ENCODE data around the gene ABHD17A. TPM values are rescaled to one million over a fixed set of nuclear protein-coding genes. Genes with fewer than 3 reads are reported as not detected.

ABHD17A gene
- polyA plus RNA-seq, 1 experiment: 48.8 TPM

DNA sequence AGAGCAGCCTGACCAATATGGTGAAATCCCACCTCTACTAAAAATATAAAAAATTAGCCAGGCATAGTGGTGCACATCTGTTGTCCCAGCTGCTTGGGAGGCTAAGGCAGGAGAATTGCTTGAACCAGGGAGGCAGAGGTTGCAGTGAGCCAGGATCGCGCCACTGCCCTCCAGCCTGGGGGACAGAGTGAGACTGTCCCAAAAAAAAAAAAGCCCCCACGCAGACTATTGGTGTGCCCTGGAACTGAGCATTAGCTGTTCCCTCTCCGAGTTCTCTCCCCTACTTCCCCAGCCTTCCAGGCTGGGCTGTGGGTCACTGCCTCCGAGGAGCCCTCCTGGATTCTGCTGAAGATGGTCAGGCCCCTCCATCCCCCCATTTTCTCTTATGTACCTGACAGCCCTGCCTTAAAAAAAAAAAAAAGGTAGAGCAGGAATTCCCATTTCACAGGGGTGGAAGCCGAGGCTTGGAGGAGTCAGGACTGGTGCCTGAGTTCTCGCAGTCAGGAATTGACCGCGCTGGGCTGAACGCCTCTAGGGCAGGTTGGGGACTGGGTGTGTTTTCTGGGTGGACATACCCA, 21.8 kb upstream of the ABHD17A start:
- no peak for DNase-seq (ENCODE audit: low read depth)
- Histone ChIP-seq H3K27me3 (ENCODE audit: control insufficient read depth, insufficient read depth, low read length) (no peaks in the 10 kb centered on the region), H3K4me3 (ENCODE audit: low read depth, low read length) (no peak overlapping the region), H3K36me3 (ENCODE audit: control insufficient read depth, insufficient read depth, low read length) (peaks cover 3% of the 10 kb centered on the region)
- TF ChIP-seq, protein P1, sequence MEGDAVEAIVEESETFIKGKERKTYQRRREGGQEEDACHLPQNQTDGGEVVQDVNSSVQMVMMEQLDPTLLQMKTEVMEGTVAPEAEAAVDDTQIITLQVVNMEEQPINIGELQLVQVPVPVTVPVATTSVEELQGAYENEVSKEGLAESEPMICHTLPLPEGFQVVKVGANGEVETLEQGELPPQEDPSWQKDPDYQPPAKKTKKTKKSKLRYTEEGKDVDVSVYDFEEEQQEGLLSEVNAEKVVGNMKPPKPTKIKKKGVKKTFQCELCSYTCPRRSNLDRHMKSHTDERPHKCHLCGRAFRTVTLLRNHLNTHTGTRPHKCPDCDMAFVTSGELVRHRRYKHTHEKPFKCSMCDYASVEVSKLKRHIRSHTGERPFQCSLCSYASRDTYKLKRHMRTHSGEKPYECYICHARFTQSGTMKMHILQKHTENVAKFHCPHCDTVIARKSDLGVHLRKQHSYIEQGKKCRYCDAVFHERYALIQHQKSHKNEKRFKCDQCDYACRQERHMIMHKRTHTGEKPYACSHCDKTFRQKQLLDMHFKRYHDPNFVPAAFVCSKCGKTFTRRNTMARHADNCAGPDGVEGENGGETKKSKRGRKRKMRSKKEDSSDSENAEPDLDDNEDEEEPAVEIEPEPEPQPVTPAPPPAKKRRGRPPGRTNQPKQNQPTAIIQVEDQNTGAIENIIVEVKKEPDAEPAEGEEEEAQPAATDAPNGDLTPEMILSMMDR (IDR thresholded peaks at IDR 0.05; ENCODE audit: insufficient read depth, low read depth, low read length): no peak
- POLR2A ChIA-PET: no interaction called here
- CTCF ChIA-PET: interaction anchor here (0.7 kb wide), 1 partner anchor 226 kb away, joined by 4 read pairs; no protein-coding TSS in a partner anchor

DNA sequence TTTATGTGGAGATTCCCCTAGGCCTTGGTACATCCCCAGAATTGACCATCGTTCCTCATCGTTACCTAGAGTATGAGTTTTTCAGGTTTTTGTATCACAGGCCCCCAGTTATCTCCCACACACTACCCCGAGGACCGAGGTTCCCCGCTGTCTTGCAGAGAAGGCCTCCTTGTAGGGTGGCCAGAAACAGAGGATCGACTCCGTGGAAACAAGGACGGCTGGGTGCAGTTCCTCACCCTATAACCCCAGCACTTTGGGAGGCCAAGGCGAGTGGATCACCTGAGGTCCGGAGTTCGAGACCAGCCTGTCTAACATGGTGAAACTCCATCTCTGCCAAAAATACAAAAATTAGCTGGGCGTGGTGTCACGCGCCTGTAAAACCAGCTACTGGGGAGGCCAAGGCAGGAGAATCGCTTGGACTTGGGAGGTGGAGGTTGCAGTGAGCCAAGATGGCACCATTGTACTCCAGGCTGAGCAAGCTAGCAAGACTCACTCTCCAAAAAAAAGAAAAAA, 20.6 kb upstream of the ABHD17A start:
- DNase-seq (ENCODE audit: low read depth): no peak
- CTCF ChIA-PET: interaction anchor here (0.6 to 1.2 kb wide), 3 partner anchors 19 to 227 kb away, joined by 3 to 4 read pairs (median 4); no protein-coding TSS in a partner anchor
- POLR2A ChIA-PET: no interaction called here
- no peaks in the 10 kb centered on the region for H3K27me3 ChIP-seq (ENCODE audit: control insufficient read depth, insufficient read depth, low read length)
- H3K4me3 ChIP-seq (ENCODE audit: low read depth, low read length): peak overlapping the region; percentile 66
- H3K36me3 ChIP-seq (ENCODE audit: control insufficient read depth, insufficient read depth, low read length): no peaks in the 10 kb centered on the region
- TF ChIP-seq, protein P1 (IDR thresholded peaks at IDR 0.05; ENCODE audit: insufficient read depth, low read depth, low read length): no peak

DNA sequence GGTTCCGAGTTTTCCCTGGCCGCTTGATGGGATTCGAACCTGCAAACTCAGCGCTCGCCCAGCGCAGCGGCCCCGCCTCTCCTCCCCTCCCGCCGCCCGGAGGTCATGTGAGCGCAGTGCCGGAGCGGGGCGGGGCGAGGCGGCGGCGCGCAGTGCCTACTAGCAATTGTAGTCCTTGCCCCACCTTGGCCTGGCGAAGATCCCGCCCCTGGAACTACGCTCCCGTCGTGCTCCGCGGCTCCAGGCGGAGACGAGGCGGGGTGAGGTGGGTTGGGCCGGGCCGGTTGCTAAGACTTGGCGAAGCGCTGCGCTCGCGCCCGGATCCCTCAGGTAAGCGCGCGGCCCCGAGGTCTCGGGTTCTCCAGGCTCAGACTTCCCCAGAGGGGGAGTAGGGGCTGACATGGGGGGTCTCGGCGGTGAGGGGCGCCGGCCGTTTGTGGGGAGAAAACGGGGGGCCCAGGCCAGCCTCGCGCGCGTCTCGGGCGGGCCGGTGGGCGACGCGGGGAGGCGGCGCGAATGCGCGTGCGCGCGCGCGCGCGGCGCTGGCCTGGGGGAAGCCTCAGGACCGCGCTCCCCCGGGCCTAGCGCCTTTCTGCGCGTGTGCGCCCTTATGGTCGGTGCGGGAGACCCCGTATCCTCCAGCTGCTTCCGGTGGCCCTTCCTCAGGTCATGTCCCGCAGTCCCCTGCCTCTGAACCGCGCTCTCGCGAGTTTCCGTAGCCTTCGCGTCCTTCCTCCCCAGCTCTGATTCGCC, 20.0 kb upstream of the ABHD17A start, which contains the start of the genes ADAT3 and SCAMP4:
Gene ADAT3, plus strand, starts transcription at position 290 of the 753 bp plus-strand sequence. CDS start 6,649 bp downstream, outside the sequence.
Gene SCAMP4, plus strand, starts transcription at position 290 of the 753 bp plus-strand sequence. CDS start 9,621 bp downstream, outside the sequence.
- CTCF ChIA-PET: interaction anchor here (0.6 to 1.2 kb wide), 2 partner anchors 20 to 40 kb away, joined by 3 to 4 read pairs; no protein-coding TSS in a partner anchor
- Histone ChIP-seq H3K36me3 (ENCODE audit: control insufficient read depth, insufficient read depth, low read length) (no peaks in the 10 kb centered on the region), H3K27me3 (ENCODE audit: control insufficient read depth, insufficient read depth, low read length) (no peaks in the 10 kb centered on the region), H3K4me3 (ENCODE audit: low read depth, low read length) (peak within 1 kb of the TSS; percentile 66)
- TF ChIP-seq, protein P1 (IDR thresholded peaks at IDR 0.05; ENCODE audit: insufficient read depth, low read depth, low read length): no peak
- POLR2A ChIA-PET: no interaction called here
- DNase-seq (ENCODE audit: low read depth): peak; percentile 92

DNA sequence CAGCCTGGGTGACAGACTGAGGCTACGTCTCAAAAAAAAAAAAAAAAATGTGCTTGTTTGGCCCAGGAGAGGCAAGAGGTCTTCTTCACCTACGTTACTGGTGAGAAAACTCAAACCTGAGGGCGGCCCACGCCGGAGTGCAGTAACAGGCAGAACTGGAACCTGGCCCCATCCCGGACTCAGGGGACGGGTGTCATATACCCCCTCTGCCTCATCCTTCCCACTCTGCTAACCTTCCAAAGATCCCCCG, 19.5 kb upstream of the ABHD17A start:
- TF ChIP-seq, protein P1 (IDR thresholded peaks at IDR 0.05; ENCODE audit: insufficient read depth, low read depth, low read length): no peak
- Histone ChIP-seq H3K27me3 (ENCODE audit: control insufficient read depth, insufficient read depth, low read length) (no peaks in the 10 kb centered on the region), H3K36me3 (ENCODE audit: control insufficient read depth, insufficient read depth, low read length) (no peaks in the 10 kb centered on the region), H3K4me3 (ENCODE audit: low read depth, low read length) (no peak overlapping the region)
- no peak for DNase-seq (ENCODE audit: low read depth)
- ChIA-PET CTCF (interaction anchor here (1.1 kb wide), 1 partner anchor 40 kb away, joined by 3 read pairs; no protein-coding TSS in a partner anchor), POLR2A (no interaction called here)

DNA sequence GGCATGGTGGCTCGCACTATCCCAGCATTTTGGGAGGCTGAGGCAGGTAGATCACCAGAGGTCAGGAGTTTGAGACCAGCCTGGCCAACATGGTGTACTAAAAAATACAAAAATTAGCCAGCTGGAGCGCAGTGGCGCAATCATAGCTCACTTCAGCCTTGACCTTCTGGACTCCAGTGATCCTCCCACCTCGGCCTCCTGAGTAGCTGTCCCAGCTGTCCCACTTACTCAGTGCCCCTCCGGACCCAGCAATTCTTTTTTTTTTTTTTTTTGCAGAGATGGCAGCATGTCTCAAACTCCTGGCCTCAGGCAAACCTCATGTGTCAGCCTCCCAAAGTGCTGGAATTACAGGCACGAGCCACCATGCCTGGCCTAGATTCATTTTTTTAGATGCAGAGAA, 17.6 kb upstream of the ABHD17A start:
- TF ChIP-seq, protein P1 (IDR thresholded peaks at IDR 0.05; ENCODE audit: insufficient read depth, low read depth, low read length): no peak
- ChIA-PET POLR2A (no interaction called here), CTCF (interaction anchor here (0.9 kb wide), 1 partner anchor 27 kb away, joined by 4 read pairs; no protein-coding TSS in a partner anchor)
- H3K4me3 ChIP-seq (ENCODE audit: low read depth, low read length): no peak overlapping the region
- H3K36me3 ChIP-seq (ENCODE audit: control insufficient read depth, insufficient read depth, low read length): no peaks in the 10 kb centered on the region
- no peaks in the 10 kb centered on the region for H3K27me3 ChIP-seq (ENCODE audit: control insufficient read depth, insufficient read depth, low read length)
- no peak for DNase-seq (ENCODE audit: low read depth)

Measured in BJ (cell line).